ENCODE data around the gene DACT2.
A peak's percentile ranks its signal among the peaks of the same experiment; 100 is the strongest.

DACT2 gene

GRCh38 chr6:168322966-168323365, 3.4 kb upstream of the DACT2 start:
- TF ChIP-seq ZFX (IDR thresholded peaks at IDR 0.05; ENCODE audit: borderline replicate concordance) (no peak), CTCF (IDR thresholded peaks at IDR 0.05) (no peak)
- no peak overlapping the region for H3K27ac ChIP-seq

GRCh38 chr6:168320634-168321033, 1.1 kb upstream of the DACT2 start:
- no peak overlapping the region for H3K27ac ChIP-seq
- no peak for TF ChIP-seq ZFX (IDR thresholded peaks at IDR 0.05; ENCODE audit: borderline replicate concordance)

GRCh38 chr6:168318579-168319278, 848 bp downstream of the DACT2 start:
- H3K27ac ChIP-seq, result no peak overlapping the region
- TF ChIP-seq CTCF (IDR thresholded peaks at IDR 0.05) (no peak), ZFX (IDR thresholded peaks at IDR 0.05; ENCODE audit: borderline replicate concordance) (no peak)

- TF ChIP-seq ZFX (IDR thresholded peaks at IDR 0.05; ENCODE audit: borderline replicate concordance), result no peak
- TF ChIP-seq CTCF (IDR thresholded peaks at IDR 0.05), result no peak
- no peak overlapping the region for H3K27ac ChIP-seq
Observed at GRCh38 chr6:168318090-168318489, 1.5 kb downstream of the DACT2 start.

- TF ChIP-seq ZFX (IDR thresholded peaks at IDR 0.05; ENCODE audit: borderline replicate concordance), result no peak
- no peak for TF ChIP-seq CTCF (IDR thresholded peaks at IDR 0.05)
- no peak overlapping the region for H3K27ac ChIP-seq
Observed at GRCh38 chr6:168315596-168315995, 4.0 kb downstream of the DACT2 start.

GRCh38 chr6:168314948-168315347, 4.6 kb downstream of the DACT2 start:
- TF ChIP-seq CTCF (IDR thresholded peaks at IDR 0.05) (peak; percentile 21; the same call in 1 of the 2 replicates), ZFX (IDR thresholded peaks at IDR 0.05; ENCODE audit: borderline replicate concordance) (no peak)
- no peak overlapping the region for H3K27ac ChIP-seq

GRCh38 chr6:168314021-168314420, 5.6 kb downstream of the DACT2 start:
- H3K27ac ChIP-seq, result no peak overlapping the region
- TF ChIP-seq CTCF (IDR thresholded peaks at IDR 0.05), result no peak
- TF ChIP-seq ZFX (IDR thresholded peaks at IDR 0.05; ENCODE audit: borderline replicate concordance), result no peak
